ENCODE measurements around the gene HPD.

- TF ChIP-seq CTCF (IDR thresholded peaks at IDR 0.05; ENCODE audit: borderline replicate concordance, extremely low read depth, low read length, poor library complexity, severe bottlenecking), result no peak
- no peak for TF ChIP-seq EZH2 (IDR thresholded peaks at IDR 0.05; ENCODE audit: borderline replicate concordance, low read depth, low read length, severe bottlenecking)
These were observed 36.1 kb downstream of the HPD start for GRCh38 chr12:121822393-121823100.
